Measurements from ENCODE around the gene GSK3A.

DNA sequence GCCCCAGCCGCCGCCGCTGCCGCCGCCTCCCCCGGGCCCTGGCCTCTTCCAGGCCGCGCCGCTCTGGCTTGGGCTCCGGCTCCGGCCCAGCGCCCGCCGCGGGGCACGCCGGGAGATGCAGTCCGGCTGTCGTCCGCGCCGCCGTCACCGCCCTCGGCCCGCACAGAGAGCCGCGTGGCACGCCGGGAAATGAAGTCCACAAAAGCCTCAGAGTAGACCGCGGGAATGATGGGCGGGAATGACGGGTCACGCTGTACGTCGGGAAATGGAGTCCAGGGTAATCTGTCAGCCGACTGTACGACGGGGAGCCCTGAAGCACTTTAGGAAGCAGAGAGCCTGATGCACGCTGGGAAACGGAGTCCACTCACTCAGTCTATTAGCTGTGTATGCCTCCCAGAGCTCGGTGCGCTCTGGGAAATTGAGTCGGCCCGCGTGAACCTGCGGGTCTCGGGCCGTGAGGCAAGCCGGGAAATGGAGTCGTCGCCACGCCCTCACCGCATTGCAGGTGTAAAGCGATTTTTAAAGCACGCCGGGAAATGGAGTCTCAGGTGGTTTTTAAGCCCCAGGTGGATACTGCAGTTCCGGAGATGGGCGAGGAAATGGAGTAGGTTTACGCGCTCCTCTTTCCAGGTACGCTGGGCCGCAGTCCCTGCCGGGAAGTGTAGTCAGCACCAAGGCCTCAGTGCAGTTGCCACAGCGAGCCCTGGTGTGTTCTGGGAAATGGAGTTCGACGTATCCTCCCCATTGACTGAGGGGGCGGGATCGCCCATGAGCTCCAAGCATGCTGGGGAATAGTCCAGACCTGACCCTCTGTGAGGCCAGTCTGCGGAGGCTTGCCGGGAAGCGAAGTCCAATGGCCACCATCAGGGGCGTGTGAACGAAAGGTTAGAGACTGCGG is at the start of gene GSK3A:
- TF ChIP-seq EZH2 (optimal IDR thresholded peaks at IDR 0.05; ENCODE audit: low read depth, low read length) (no peak), EZH2phosphoT487 (IDR thresholded peaks at IDR 0.05; ENCODE audit: low read length) (no peak)
- TF ChIP-seq, protein P1, sequence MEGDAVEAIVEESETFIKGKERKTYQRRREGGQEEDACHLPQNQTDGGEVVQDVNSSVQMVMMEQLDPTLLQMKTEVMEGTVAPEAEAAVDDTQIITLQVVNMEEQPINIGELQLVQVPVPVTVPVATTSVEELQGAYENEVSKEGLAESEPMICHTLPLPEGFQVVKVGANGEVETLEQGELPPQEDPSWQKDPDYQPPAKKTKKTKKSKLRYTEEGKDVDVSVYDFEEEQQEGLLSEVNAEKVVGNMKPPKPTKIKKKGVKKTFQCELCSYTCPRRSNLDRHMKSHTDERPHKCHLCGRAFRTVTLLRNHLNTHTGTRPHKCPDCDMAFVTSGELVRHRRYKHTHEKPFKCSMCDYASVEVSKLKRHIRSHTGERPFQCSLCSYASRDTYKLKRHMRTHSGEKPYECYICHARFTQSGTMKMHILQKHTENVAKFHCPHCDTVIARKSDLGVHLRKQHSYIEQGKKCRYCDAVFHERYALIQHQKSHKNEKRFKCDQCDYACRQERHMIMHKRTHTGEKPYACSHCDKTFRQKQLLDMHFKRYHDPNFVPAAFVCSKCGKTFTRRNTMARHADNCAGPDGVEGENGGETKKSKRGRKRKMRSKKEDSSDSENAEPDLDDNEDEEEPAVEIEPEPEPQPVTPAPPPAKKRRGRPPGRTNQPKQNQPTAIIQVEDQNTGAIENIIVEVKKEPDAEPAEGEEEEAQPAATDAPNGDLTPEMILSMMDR (IDR thresholded peaks at IDR 0.05; ENCODE audit: low read length), result no peak

Measured in MM.1S (cell line).